Activated naive CD8-positive, alpha-beta T cell treated with anti-CD3 and anti-CD28 coated beads for 36 hours (primary cell): ENCODE data around the gene HCST. TPM values are rescaled to one million over a fixed set of nuclear protein-coding genes. Genes with fewer than 3 reads are reported as not detected.
A peak's percentile ranks its signal among the peaks of the same experiment; 100 is the strongest.

Source experiments
- DNase-seq: peaks from one replicate; pipeline ENCODE4 v3.0.0; 2021
- H3K27ac Mint-ChIP-seq: one replicate; pipeline ENCODE4 v1.8.0; 2022; ENCODE audit warnings: mild to moderate bottlenecking, moderate library complexity, mixed read lengths
- H3K27me3 Mint-ChIP-seq: one replicate; pipeline ENCODE4 v1.8.0; 2022; ENCODE audit warnings: mild to moderate bottlenecking, mixed read lengths
- H3K36me3 Mint-ChIP-seq: one replicate; pipeline ENCODE4 v1.8.0; 2021; ENCODE audit warnings: mild to moderate bottlenecking, mixed read lengths
- H3K4me1 Mint-ChIP-seq: one replicate; pipeline ENCODE4 v1.8.0; 2021; ENCODE audit warnings: mixed read lengths
- H3K4me3 Mint-ChIP-seq: one replicate; pipeline ENCODE4 v1.8.0; 2022; ENCODE audit warnings: mild to moderate bottlenecking, moderate library complexity, mixed read lengths
- H3K9me3 Mint-ChIP-seq: one replicate; pipeline ENCODE4 v1.8.0; 2022; ENCODE audit warnings: mixed read lengths
- total RNA-seq, 2 experiments: library from RNA; stranded (reverse); gene quantifications; one replicate each; pipeline ENCODE4 v1.2.3, GENCODE V29; 2021

Gene HCST
- total RNA-seq, 2 experiments from 2014 or later = 44.9 to 53.8 TPM

- Mint-ChIP-seq H3K4me1 (peaks cover 22% of the 10 kb centered on the region), H3K4me3 (no peak overlapping the region), H3K36me3 (peaks cover 3% of the 10 kb centered on the region), H3K27ac (no peak overlapping the region), H3K27me3 (no peaks in the 10 kb centered on the region), H3K9me3 (no peaks in the 10 kb centered on the region)
- no peak for DNase-seq
These were observed 30.1 kb downstream of the HCST start for GRCh38 chr19:35932291-35932936.

GRCh38 chr19:35935911-35936737 is 33.8 kb downstream of the HCST start, which contains the start of gene LRFN3:
Gene LRFN3, plus strand, starts transcription at chr19:35936374. Its CDS starts 3,052 bp downstream, at chr19:35939426.
- peak within 1 kb of the TSS; percentile 72 for H3K27ac Mint-ChIP-seq
- H3K4me1 Mint-ChIP-seq = peaks cover 24% of the 10 kb centered on the region
- H3K36me3 Mint-ChIP-seq = no peaks in the 10 kb centered on the region
- peak within 1 kb of the TSS; percentile 93 for H3K4me3 Mint-ChIP-seq
- H3K9me3 Mint-ChIP-seq = no peaks in the 10 kb centered on the region
- H3K27me3 Mint-ChIP-seq = no peaks in the 10 kb centered on the region
- peak; percentile 66 for DNase-seq

GRCh38 chr19:35936738-35937268 is 34.5 kb downstream of the HCST start:
- H3K4me3 Mint-ChIP-seq = peak overlapping the region; percentile 63
- H3K4me1 Mint-ChIP-seq = peaks cover 22% of the 10 kb centered on the region
- H3K36me3 Mint-ChIP-seq = no peaks in the 10 kb centered on the region
- no peaks in the 10 kb centered on the region for H3K9me3 Mint-ChIP-seq
- H3K27ac Mint-ChIP-seq = no peak overlapping the region
- H3K27me3 Mint-ChIP-seq = no peaks in the 10 kb centered on the region
- DNase-seq = no peak

GRCh38 chr19:35937345-35938281 is 35.3 kb downstream of the HCST start:
- no peaks in the 10 kb centered on the region for H3K27me3 Mint-ChIP-seq
- no peak overlapping the region for H3K27ac Mint-ChIP-seq
- no peaks in the 10 kb centered on the region for H3K9me3 Mint-ChIP-seq
- no peak for DNase-seq
- H3K36me3 Mint-ChIP-seq = no peaks in the 10 kb centered on the region
- peak overlapping the region; percentile 63 for H3K4me3 Mint-ChIP-seq
- peaks cover 19% of the 10 kb centered on the region for H3K4me1 Mint-ChIP-seq

GRCh38 chr19:35938282-35939224 is 36.2 kb downstream of the HCST start:
- Mint-ChIP-seq H3K27me3 (no peaks in the 10 kb centered on the region), H3K9me3 (no peaks in the 10 kb centered on the region), H3K4me3 (peak overlapping the region; percentile 63), H3K27ac (no peak overlapping the region), H3K4me1 (peaks cover 19% of the 10 kb centered on the region), H3K36me3 (no peaks in the 10 kb centered on the region)
- no peak for DNase-seq

GRCh38 chr19:35939307-35940077 is 37.2 kb downstream of the HCST start:
- H3K4me1 Mint-ChIP-seq = peaks cover 19% of the 10 kb centered on the region
- H3K9me3 Mint-ChIP-seq = no peaks in the 10 kb centered on the region
- no peak overlapping the region for H3K4me3 Mint-ChIP-seq
- DNase-seq = no peak
- H3K27me3 Mint-ChIP-seq = no peaks in the 10 kb centered on the region
- H3K27ac Mint-ChIP-seq = no peak overlapping the region
- no peaks in the 10 kb centered on the region for H3K36me3 Mint-ChIP-seq

- Mint-ChIP-seq H3K4me3 (no peak overlapping the region), H3K4me1 (peaks cover 19% of the 10 kb centered on the region), H3K36me3 (no peaks in the 10 kb centered on the region), H3K9me3 (no peaks in the 10 kb centered on the region), H3K27ac (no peak overlapping the region), H3K27me3 (no peaks in the 10 kb centered on the region)
- DNase-seq = no peak
These were observed 37.9 kb downstream of the HCST start for GRCh38 chr19:35940078-35940775.

GRCh38 chr19:35940839-35941238 is 38.5 kb downstream of the HCST start:
- Mint-ChIP-seq H3K36me3 (no peaks in the 10 kb centered on the region), H3K4me3 (no peak overlapping the region), H3K27ac (no peak overlapping the region)

GRCh38 chr19:35942235-35942634 is 39.9 kb downstream of the HCST start:
- Mint-ChIP-seq H3K36me3 (no peaks in the 10 kb centered on the region), H3K27me3 (no peaks in the 10 kb centered on the region), H3K4me3 (no peak overlapping the region), H3K4me1 (peaks cover 14% of the 10 kb centered on the region), H3K9me3 (no peaks in the 10 kb centered on the region), H3K27ac (no peak overlapping the region)
- DNase-seq = no peak

More at GRCh38 chr19:35940839-35941238, 38.5 kb downstream of the HCST start:
- no peak for DNase-seq
- H3K4me1 Mint-ChIP-seq = peaks cover 19% of the 10 kb centered on the region
- no peaks in the 10 kb centered on the region for H3K27me3 Mint-ChIP-seq
- no peaks in the 10 kb centered on the region for H3K9me3 Mint-ChIP-seq

GRCh38 chr19:35943321-35944301 is 41.3 kb downstream of the HCST start:
- DNase-seq = no peak
- Mint-ChIP-seq H3K4me3 (no peak overlapping the region), H3K9me3 (no peaks in the 10 kb centered on the region), H3K27me3 (no peaks in the 10 kb centered on the region), H3K27ac (no peak overlapping the region), H3K4me1 (peaks cover 3% of the 10 kb centered on the region), H3K36me3 (no peaks in the 10 kb centered on the region)

- DNase-seq = no peak
- no peaks in the 10 kb centered on the region for H3K9me3 Mint-ChIP-seq
- no peaks in the 10 kb centered on the region for H3K4me1 Mint-ChIP-seq
- H3K4me3 Mint-ChIP-seq = no peak overlapping the region
- no peaks in the 10 kb centered on the region for H3K36me3 Mint-ChIP-seq
- H3K27me3 Mint-ChIP-seq = no peaks in the 10 kb centered on the region
- H3K27ac Mint-ChIP-seq = no peak overlapping the region
These were observed 42.2 kb downstream of the HCST start for GRCh38 chr19:35944556-35944955.
